ENCODE data around the gene CTDSPL.

Gene CTDSPL

DNA sequence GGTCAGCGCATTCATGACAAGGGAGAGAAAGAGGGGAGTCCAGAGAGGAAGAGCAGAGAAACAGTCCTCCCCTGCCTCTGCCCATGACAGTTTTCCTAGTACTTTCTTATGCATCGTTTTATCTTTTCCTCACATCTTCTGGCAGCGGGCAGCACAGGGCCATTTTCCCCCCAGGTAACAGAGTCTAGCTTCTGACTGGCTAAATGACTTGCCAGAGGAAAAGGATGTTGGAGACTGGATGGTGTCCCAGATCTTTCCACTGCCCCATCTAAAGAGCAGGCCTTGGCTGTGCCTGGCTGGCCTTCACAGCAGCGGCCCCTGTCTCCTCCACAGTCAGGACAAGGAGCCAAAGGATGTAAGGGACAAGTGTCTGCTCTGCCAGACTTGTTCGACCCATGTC is 59.3 kb downstream of the CTDSPL start:
- no peak for DNase-seq

- DNase-seq: no peak
These were observed 61.3 kb downstream of the CTDSPL start for GRCh38 chr3:37922721-37923568.

DNA sequence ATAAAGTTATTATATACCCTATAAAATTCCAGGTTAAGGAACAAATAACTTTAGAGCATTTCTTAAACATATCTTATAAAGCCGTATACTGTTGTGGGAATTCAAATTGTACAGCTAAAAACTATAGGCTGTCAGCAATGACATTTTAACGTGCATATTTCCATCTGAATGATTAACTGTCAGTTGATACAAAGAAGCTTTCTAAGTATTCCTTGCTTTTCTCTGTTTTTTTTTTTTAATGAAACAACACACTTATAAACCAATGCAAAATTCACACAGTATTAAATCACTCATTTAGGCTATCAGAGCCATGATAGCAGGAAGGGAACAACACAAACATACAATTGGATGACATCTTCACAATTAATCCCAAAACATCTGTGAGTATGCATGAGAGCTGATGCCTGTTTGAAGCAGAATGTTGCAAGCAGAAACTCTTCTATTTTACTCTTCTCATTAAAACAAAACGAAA is 61.9 kb downstream of the CTDSPL start:
- DNase-seq: no peak

GRCh38 chr3:37924453-37924852 is 62.8 kb downstream of the CTDSPL start:
- no peak for DNase-seq

GRCh38 chr3:37925157-37925556 is 63.5 kb downstream of the CTDSPL start:
- DNase-seq: no peak

- no peak for DNase-seq
These were observed 64.9 kb downstream of the CTDSPL start for GRCh38 chr3:37926611-37927010.

DNA sequence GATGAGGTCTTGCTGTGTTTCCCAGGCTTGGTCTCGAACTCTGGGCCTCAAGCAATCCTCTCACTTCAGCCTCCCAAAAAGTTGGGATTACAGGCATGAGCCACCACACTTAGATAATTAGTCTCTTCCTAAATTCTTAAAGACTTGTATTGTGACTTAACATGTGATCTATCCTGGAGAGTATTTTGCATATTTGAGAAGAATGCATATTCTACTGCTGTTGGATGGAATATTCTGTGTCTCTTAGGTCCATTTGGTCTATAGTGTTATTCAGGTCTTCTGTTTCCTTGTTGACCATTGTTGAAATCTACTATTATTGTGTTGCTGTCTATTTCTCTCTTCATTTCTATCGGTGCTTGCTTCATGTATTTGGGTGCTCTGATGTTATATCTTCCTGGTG is 68.8 kb downstream of the CTDSPL start:
- DNase-seq: no peak

DNA sequence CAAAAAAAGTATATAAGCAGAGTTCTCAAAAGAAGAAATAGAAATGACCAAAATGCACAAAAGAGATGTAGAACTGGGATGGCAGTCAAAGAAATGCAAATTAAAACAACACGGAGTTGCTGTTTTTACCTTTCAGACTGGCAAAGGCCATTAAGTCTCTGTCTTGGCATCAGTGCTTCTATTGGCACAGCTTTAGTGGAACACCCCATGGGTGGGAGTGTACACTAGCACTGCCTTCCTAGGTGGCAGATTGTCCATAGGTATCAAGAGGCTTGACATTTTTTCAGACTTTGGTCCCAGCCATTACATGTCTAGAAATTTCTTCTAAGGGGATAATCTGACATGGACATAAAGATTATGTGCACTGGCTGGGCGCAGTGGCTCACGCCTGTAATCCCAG is 70.8 kb downstream of the CTDSPL start:
- DNase-seq: no peak

DNA sequence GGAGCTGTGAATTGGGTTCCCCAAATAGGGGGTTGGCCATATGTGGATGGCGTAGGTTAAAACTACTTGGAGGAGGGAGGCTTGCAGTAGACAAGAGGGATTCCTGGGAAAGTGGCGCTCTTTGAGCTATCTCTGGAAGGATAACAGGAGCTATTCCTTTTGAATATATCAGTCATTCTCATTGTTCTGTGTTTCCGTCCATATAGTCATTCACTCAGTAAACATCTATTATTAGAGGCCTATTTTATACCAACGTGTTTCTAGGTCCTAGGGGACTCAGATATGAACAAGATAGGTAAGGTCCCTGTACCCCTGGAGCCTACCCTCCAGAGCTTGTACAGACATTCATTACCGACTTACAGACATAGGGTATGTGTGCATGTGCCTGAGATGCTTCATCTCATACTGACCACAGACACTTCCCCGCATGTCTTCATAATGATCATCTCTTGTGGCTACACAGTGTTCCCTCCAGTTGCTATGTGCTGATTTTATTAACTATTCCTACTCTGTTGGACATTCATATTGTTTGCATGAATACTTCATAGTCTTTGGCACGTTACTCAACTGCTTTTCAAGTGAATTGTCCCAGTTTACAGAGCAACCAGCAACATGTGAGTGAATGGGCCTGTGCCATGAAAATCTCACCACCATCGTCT is 73.1 kb downstream of the CTDSPL start:
- no peak for DNase-seq

DNA sequence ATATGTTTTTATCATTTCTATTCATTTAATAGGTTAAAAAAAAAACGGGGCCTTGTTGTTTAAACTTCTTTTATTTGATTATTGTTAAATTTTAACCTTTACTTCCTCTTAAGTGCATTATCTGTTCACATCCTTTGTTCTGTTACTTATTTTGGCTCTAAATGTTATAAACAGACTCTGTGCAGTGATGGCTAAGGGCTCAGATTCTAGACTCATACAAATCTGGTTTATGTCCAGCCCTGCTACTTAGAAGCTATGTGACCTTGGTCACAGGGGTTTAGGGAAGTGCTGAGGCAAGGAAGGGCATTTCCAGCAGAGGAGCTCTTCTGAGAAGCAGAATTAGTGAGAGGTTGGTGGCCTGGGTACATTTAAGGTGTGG is 73.6 kb downstream of the CTDSPL start:
- DNase-seq: no peak

GRCh38 chr3:37935756-37936666 is 74.3 kb downstream of the CTDSPL start:
- DNase-seq: no peak

DNA sequence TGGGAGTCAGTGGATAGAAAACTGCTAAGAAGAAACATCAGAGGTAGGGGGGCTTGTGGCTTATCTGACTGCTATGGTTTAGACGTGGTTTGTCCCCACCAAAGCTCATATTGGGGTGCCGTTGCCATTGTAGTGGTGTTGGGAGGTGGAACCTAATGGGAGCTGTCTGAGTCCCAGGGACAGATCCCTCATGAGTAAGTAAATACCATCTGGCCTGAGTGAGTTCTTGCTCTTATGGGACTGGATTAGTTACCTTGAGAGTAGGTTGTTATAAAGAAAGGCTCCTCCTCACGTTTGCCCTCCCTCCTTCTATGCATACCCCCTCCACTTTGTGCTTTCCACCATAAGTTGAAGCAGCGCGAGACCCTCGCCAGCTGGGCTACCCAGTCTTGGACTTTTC is 75.5 kb downstream of the CTDSPL start:
- no peak for DNase-seq

DNA sequence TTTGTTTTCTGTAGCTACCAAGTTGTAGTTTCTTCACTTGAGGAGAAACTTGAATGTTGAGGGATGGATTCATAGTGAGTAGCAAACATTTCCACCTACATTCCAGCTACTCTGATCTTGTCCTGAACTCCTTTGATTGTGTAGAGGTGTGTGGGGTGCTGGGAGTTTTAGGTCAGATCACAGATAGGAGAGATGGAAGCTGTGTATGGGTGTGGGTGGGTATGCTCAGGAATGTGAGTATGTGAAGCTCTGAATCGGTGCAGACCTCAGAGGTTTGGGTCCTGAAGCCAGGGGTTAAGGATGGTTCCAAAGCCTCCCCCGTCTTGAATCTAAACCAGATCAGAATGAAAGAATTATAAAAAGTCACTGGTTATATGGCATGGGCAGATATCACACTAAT is 76.3 kb downstream of the CTDSPL start:
- DNase-seq: no peak

GRCh38 chr3:37940242-37940908 is 78.7 kb downstream of the CTDSPL start:
- no peak for DNase-seq

GRCh38 chr3:37941608-37942508 is 80.2 kb downstream of the CTDSPL start:
- DNase-seq: no peak

GRCh38 chr3:37942646-37943045 is 81.0 kb downstream of the CTDSPL start:
- DNase-seq: no peak

DNA sequence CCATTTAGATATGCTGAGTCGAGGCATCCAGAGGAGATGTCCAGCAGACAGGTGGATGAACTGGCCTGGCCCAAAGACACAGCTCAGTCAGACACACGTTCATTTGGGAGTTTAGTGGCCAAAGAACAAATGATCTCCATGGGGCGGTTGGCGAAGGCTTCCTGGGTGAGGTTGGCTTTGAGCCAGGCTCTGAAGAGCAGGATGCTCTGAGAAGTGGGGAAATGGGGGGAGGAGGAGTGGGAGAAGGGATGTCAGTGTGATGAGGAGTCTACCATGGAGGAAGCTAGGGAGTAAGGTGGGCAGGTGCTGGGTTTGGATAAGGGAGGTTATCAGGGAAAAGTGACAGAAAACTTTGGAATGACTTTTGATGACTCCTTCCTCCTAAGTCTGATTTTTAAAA is 81.4 kb downstream of the CTDSPL start:
- no peak for DNase-seq

- DNase-seq: no peak
These were observed 82.1 kb downstream of the CTDSPL start for GRCh38 chr3:37943631-37944314.

GRCh38 chr3:37944391-37944842 is 82.7 kb downstream of the CTDSPL start:
- no peak for DNase-seq

- DNase-seq: no peak
These were observed 83.6 kb downstream of the CTDSPL start for GRCh38 chr3:37945156-37945806.
